Natural killer cell (primary cell): Measurements from ENCODE around the gene LAMP2. TPM values are rescaled to one million over a fixed set of nuclear protein-coding genes. Genes with fewer than 3 reads are reported as not detected.

Source experiments
- ATAC-seq, 3 donors: fragments of 150-1000 bp in 2 of 3; fragments of 200-7000 bp in 1 of 3; cut with Tn5 transposase; 1 replicate in 1 of 3; 2 replicates in 2 of 3; pipeline ENCODE4 v1.10.0; 2021; ENCODE audit warnings: mild to moderate bottlenecking in 2 of 3, moderate library complexity in 2 of 3
- DNase-seq, 2 donors: peaks; one replicate each; pipeline versions ENCODE4 v3.0.0 to v3.0.0-alpha.2; 2013 to 2021; ENCODE audit warnings: mixed read lengths in 1 of 2
- H3K27ac ChIP-seq: one replicate; pipeline ENCODE4 v1.5.1; 2013; ENCODE audit warnings: mild to moderate bottlenecking, low read length
- H3K27me3 ChIP-seq: one replicate; pipeline ENCODE4 v1.6.1; 2013; ENCODE audit warnings: low read length; ENCODE audit not compliant: control insufficient read depth, insufficient read depth
- H3K36me3 ChIP-seq: one replicate; pipeline ENCODE4 v1.6.1; 2013; ENCODE audit warnings: low read length; ENCODE audit not compliant: control insufficient read depth, insufficient read depth
- H3K4me1 ChIP-seq: one replicate; pipeline ENCODE4 v1.6.1; 2013; ENCODE audit warnings: low read length; ENCODE audit not compliant: control insufficient read depth, insufficient read depth
- H3K4me3 ChIP-seq: one replicate; pipeline ENCODE4 v1.5.1; 2013; ENCODE audit warnings: low read length
- H3K9me3 ChIP-seq: one replicate; pipeline ENCODE4 v1.6.1; 2013; ENCODE audit warnings: low read length; ENCODE audit not compliant: control insufficient read depth, insufficient read depth
- H3K27ac Mint-ChIP-seq, 2 donors: one replicate each; pipeline ENCODE4 v1.8.0; 2022; ENCODE audit warnings: mild to moderate bottlenecking in 2 of 2, mixed read lengths in 2 of 2, moderate library complexity in 1 of 2
- H3K27me3 Mint-ChIP-seq, 2 donors: one replicate each; pipeline ENCODE4 v1.8.0; 2022; ENCODE audit warnings: low read depth in 2 of 2, mixed read lengths in 2 of 2
- H3K36me3 Mint-ChIP-seq: one replicate; pipeline ENCODE4 v1.8.0; 2022; ENCODE audit warnings: mixed read lengths
- H3K4me1 Mint-ChIP-seq, 2 donors: one replicate each; pipeline ENCODE4 v1.8.0; 2022; ENCODE audit warnings: mixed read lengths in 2 of 2
- H3K4me3 Mint-ChIP-seq: one replicate; pipeline ENCODE4 v1.8.0; 2022; ENCODE audit warnings: mild to moderate bottlenecking, moderate library complexity, mixed read lengths
- H3K9me3 Mint-ChIP-seq, 2 donors: one replicate each; pipeline ENCODE4 v1.8.0; 2022; ENCODE audit warnings: mixed read lengths in 2 of 2
- WGBS: methylation state at CpG from one replicate; pipeline ENCODE4 v1.1.7; 2013; ENCODE audit warnings: missing lambda C conversion rate; ENCODE audit not compliant: insufficient coverage; 5-methylcytosine and 5-hydroxymethylcytosine counted together
- intact Hi-C: fragments of 100-400 bp; cut with micrococcal nuclease; formaldehyde crosslinking; loops from one replicate; pipeline ENCODE4 v1.14.2; 2022
- total RNA-seq, 4 donors: library from RNA; stranded (reverse); fragments of 120-200 nt in 1 of 4; gene quantifications; one replicate each; pipeline versions ENCODE4 v1.2.3 to v1.2.4, GENCODE V29; 2013 to 2022
- TF ChIP-seq, protein P1 (sequence below): fragments of 200-600 bp; IDR thresholded peaks from one replicate; pipeline ENCODE4 v1.8.0; 2022; ENCODE audit warnings: antibody characterized with exemption

LAMP2 gene
- total RNA-seq, 3 donors from 2014 or later (not counting 1 experiment from before 2014, with no cell fraction given) = 33.8 to 45.8 (median 39.1) TPM

DNA sequence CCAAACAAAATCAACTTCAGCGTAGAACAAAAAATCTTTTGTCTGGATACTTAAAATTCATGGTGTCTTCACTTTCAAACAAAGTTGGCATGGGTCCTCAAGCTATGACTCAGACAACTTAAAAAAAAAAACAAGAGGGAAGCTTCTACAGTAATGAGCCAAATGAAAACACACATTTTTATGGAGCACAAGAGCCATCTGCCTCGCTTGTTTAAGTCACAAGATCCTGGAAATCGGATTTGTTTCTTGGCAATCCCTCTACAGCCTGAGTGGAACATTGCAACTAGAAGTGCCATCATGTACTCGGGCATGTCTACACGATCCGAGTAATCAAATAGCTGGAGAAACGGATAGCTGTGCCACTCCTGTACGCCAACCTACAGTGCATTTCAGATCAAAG, 22.6 kb downstream of the LAMP2 start:
- no peak overlapping the region for H3K27ac Mint-ChIP-seq
- TF ChIP-seq, protein P1, sequence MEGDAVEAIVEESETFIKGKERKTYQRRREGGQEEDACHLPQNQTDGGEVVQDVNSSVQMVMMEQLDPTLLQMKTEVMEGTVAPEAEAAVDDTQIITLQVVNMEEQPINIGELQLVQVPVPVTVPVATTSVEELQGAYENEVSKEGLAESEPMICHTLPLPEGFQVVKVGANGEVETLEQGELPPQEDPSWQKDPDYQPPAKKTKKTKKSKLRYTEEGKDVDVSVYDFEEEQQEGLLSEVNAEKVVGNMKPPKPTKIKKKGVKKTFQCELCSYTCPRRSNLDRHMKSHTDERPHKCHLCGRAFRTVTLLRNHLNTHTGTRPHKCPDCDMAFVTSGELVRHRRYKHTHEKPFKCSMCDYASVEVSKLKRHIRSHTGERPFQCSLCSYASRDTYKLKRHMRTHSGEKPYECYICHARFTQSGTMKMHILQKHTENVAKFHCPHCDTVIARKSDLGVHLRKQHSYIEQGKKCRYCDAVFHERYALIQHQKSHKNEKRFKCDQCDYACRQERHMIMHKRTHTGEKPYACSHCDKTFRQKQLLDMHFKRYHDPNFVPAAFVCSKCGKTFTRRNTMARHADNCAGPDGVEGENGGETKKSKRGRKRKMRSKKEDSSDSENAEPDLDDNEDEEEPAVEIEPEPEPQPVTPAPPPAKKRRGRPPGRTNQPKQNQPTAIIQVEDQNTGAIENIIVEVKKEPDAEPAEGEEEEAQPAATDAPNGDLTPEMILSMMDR = no peak
- ATAC-seq = no peak
- no peaks in the 10 kb centered on the region for H3K4me1 ChIP-seq
- H3K36me3 ChIP-seq = peaks cover 32% of the 10 kb centered on the region
- H3K36me3 Mint-ChIP-seq = no peaks in the 10 kb centered on the region
- WGBS = 97% methylated on average over 7 of the region's 8 CpGs
- DNase-seq = no peak
- H3K9me3 ChIP-seq = no peaks in the 10 kb centered on the region
- no peaks in the 10 kb centered on the region for H3K27me3 Mint-ChIP-seq
- H3K4me3 ChIP-seq = no peak overlapping the region
- peaks cover 0 to 5% of the 10 kb centered on the region in 2 donors for H3K4me1 Mint-ChIP-seq
- intact Hi-C loops = no loop called here
- no peaks in the 10 kb centered on the region for H3K27me3 ChIP-seq
- no peaks in the 10 kb centered on the region for H3K9me3 Mint-ChIP-seq
- no peak overlapping the region for H3K27ac ChIP-seq
- H3K4me3 Mint-ChIP-seq = no peak overlapping the region

DNA sequence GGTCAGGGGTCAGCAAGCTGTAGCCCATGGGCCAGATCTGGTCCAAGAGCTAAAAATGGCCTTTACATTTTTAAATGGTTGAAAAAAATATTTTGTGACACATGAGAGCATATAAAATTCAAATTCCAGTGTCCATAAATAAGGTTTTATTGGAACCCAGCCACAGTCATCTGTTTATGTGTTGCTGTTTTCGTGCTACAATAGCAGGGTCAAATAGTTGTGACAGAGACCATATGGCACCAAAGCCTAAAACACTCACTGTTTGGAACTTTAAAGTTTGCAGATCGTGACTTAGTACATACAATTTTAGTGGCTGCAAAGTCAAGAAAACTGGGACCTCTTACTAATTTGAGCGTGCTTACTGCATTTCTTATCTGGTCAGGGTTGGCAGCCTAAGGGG, 29.2 kb downstream of the LAMP2 start:
- peaks cover 27% of the 10 kb centered on the region for H3K36me3 ChIP-seq
- TF ChIP-seq, protein P1 = no peak
- no peaks in the 10 kb centered on the region for H3K9me3 ChIP-seq
- intact Hi-C loops = no loop called here
- no peaks in the 10 kb centered on the region for H3K27me3 ChIP-seq
- no peaks in the 10 kb centered on the region for H3K27me3 Mint-ChIP-seq
- no peaks in the 10 kb centered on the region for H3K4me1 Mint-ChIP-seq
- H3K27ac ChIP-seq = no peak overlapping the region
- no peak for DNase-seq
- ATAC-seq = no peak
- H3K36me3 Mint-ChIP-seq = no peaks in the 10 kb centered on the region
- H3K9me3 Mint-ChIP-seq = no peaks in the 10 kb centered on the region
- H3K4me1 ChIP-seq = no peaks in the 10 kb centered on the region
- WGBS = 100% methylated on average over 2 of the region's 3 CpGs
- no peak overlapping the region for H3K4me3 ChIP-seq
- no peak overlapping the region for H3K27ac Mint-ChIP-seq
- no peak overlapping the region for H3K4me3 Mint-ChIP-seq

DNA sequence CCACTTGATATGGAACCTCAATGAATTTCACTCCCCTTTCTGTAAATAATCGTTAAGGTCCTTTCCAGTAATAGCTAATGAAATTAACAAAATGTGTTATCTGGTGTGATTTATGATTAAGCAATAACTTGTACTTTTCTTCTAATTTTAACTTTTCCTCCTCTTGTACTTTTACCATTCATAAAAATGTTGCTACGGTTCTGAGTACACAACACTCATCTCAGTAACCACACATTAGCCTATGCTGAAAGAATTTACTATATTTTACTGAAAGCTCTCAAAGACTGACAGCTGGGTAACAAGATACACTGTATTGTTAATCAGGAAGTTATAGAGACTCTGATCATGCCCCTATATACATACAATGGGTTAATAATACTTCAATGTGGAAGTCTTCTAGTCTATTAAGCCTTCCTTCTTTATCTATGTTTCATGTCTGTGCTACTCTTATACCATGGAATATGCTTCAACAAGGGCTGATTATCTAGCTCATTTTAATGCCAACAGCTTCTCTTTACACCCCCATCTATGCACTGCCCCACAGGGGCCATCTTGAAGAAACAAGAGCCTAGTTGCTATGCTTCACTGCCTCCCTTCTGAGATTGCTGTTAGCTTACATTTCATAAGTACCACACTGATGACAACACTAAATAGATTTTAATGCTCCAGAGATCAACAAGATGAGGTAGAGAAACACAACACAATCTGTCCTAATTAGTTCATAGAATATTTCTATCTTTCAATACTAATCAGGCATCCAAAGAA, 39.1 kb downstream of the LAMP2 start:
- Mint-ChIP-seq H3K27ac (no peak overlapping the region), H3K27me3 (no peaks in the 10 kb centered on the region), H3K36me3 (no peaks in the 10 kb centered on the region), H3K4me1 (no peaks in the 10 kb centered on the region), H3K9me3 (no peaks in the 10 kb centered on the region), H3K4me3 (no peak overlapping the region)
- WGBS = no CpG with 5 or more reads among the region's 2 CpGs
- no peak overlapping the region for H3K4me3 ChIP-seq
- no peak for ATAC-seq
- no peak for DNase-seq
- no peaks in the 10 kb centered on the region for H3K27me3 ChIP-seq
- no peak overlapping the region for H3K27ac ChIP-seq
- TF ChIP-seq, protein P1 = no peak
- H3K36me3 ChIP-seq = no peaks in the 10 kb centered on the region
- intact Hi-C loops = no loop called here
- no peaks in the 10 kb centered on the region for H3K9me3 ChIP-seq
- no peaks in the 10 kb centered on the region for H3K4me1 ChIP-seq

DNA sequence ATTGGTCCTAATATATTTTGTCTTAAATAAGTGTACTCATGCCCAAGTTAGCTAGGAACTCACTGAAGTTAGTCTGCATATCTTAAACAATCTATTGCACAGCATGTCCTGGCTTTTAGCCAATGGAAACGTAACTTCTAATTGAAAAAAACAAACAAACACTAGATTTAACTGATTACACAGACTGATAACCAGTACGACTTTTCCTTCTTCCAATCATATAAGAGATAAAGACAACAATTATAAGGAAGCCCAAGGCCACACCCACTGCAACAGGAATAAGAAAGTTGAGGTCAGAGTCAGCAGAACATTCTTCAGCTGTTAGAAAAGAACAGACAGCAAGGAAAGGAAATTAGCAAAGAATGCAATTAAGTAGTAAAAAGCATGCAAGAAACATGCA, 40.8 kb downstream of the LAMP2 start:
- Histone ChIP-seq H3K27me3 (no peaks in the 10 kb centered on the region), H3K9me3 (no peaks in the 10 kb centered on the region), H3K27ac (no peak overlapping the region), H3K36me3 (no peaks in the 10 kb centered on the region), H3K4me1 (no peaks in the 10 kb centered on the region), H3K4me3 (no peak overlapping the region)
- Mint-ChIP-seq H3K4me1 (no peaks in the 10 kb centered on the region), H3K36me3 (no peaks in the 10 kb centered on the region), H3K9me3 (no peaks in the 10 kb centered on the region), H3K4me3 (no peak overlapping the region), H3K27me3 (no peaks in the 10 kb centered on the region), H3K27ac (no peak overlapping the region)
- TF ChIP-seq, protein P1 = no peak
- ATAC-seq (no peak), DNase-seq (peak in 1 of 2 donors; percentile 2)
- intact Hi-C loops = no loop called here
- 83% methylated on average over 1 of the region's 2 CpGs for WGBS
